Stimulated activated CD4-positive, alpha-beta T cell treated with anti-CD3 and anti-CD28 coated beads, Interleukin-12 subunit alpha, Interleukin-12 subunit beta, amount 100 ng/mL, for 4 hours (primary cell): ENCODE measurements around the gene YIF1A.

ENCODE experiments used
- DNase-seq: peaks from one replicate; pipeline ENCODE4 v3.0.0-alpha.2; 2020

Gene YIF1A

GRCh38 chr11:66239998-66240780 is 48.8 kb downstream of the YIF1A start:
- DNase-seq = no peak

GRCh38 chr11:66239511-66239910 is 49.4 kb downstream of the YIF1A start:
- DNase-seq = no peak

DNA sequence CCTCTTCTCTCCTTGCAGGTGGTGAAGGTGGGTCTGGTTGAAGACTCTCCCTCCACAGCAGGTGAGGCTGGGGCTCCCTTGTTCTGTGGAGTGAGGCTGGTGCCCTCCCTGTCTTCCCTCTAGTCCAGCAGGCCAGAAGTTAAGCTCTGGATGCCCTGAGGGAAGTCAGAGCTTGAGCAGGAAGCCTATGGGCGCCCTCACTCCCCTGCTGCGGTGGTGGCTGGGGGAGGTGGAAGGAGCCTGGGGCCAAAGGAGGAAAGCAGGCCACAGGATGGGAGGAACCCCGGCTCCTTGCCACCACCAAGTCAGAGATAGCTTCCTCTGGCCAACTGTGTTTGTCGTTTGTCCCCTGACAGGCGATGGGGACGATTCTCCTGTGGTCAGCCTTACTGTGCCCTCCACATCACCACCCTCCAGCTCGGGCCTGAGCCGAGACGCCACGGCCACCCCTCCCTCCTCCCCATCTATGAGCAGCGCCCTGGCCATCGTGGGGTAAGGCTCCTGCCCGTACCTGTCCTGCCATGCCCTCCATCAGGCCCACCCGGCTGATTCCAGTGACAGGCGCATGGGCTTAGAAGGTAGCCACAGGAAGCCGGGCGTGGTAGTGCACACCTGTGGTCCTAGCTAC is 50.0 kb downstream of the YIF1A start:
- no peak for DNase-seq

GRCh38 chr11:66237867-66238266 is 51.1 kb downstream of the YIF1A start:
- DNase-seq = no peak

- DNase-seq = no peak
These were observed 53.8 kb downstream of the YIF1A start for GRCh38 chr11:66235141-66235540.
